WI38 (cell line): ENCODE measurements around the gene FAM3B.

Source experiments
- H3K4me3 ChIP-seq: 2 replicates; pipeline ENCODE4 v1.5.1; 2011; ENCODE audit warnings: low read depth, mild to moderate bottlenecking, control low read depth, low read length
- CTCF ChIP-seq: IDR thresholded peaks from 2 replicates; pipeline ENCODE4 v1.5.1; 2012; ENCODE audit warnings: low read depth, mild to moderate bottlenecking, control low read depth, low read length

The FAM3B gene

GRCh38 chr21:41361786-41362604 lies 45.4 kb downstream of the FAM3B start, which contains the start of gene MX2:
Gene MX2 (plus strand): TSS chr21:41362027. CDS start chr21:41376907, 14,880 bp downstream.
- no peak for TF ChIP-seq CTCF
- no peak within 1 kb of the TSS for H3K4me3 ChIP-seq

- no peak for TF ChIP-seq CTCF
- no peak overlapping the region for H3K4me3 ChIP-seq
Measured at GRCh38 chr21:41362605-41363369, 46.2 kb downstream of the FAM3B start.

GRCh38 chr21:41363370-41364270 lies 47.0 kb downstream of the FAM3B start:
- no peak overlapping the region for H3K4me3 ChIP-seq
- TF ChIP-seq CTCF = no peak

GRCh38 chr21:41364308-41364707 lies 47.7 kb downstream of the FAM3B start:
- H3K4me3 ChIP-seq = no peak overlapping the region

GRCh38 chr21:41365377-41366107 lies 48.9 kb downstream of the FAM3B start:
- H3K4me3 ChIP-seq = no peak overlapping the region
- no peak for TF ChIP-seq CTCF

More at GRCh38 chr21:41364308-41364707, 47.7 kb downstream of the FAM3B start:
- TF ChIP-seq CTCF = no peak

GRCh38 chr21:41366522-41367151 lies 50.0 kb downstream of the FAM3B start:
- no peak overlapping the region for H3K4me3 ChIP-seq
- TF ChIP-seq CTCF = no peak
